ENCODE measurements around the gene SBF2.
"Not testable (repeated sequence)": the region's sequence is repeated elsewhere in the genome, so short reads cannot be mapped to it uniquely, and the experiment has no call there.

Gene SBF2

GRCh38 chr11:9990221-9990973, 303.6 kb downstream of the SBF2 start:
- DNase-seq, result no peak

GRCh38 chr11:9987303-9987702, 306.7 kb downstream of the SBF2 start:
- DNase-seq, result not testable (repeated sequence)

GRCh38 chr11:9982796-9983579, 311.0 kb downstream of the SBF2 start:
- no peak for DNase-seq

GRCh38 chr11:9982127-9982795, 311.8 kb downstream of the SBF2 start:
- DNase-seq, result no peak

- DNase-seq, result no peak
Measured at GRCh38 chr11:9980931-9981330, 313.1 kb downstream of the SBF2 start.

- DNase-seq, result no peak
Measured at GRCh38 chr11:9977554-9977953, 316.5 kb downstream of the SBF2 start.

GRCh38 chr11:9974375-9974774, 319.6 kb downstream of the SBF2 start:
- DNase-seq, result no peak

GRCh38 chr11:9973921-9974320, 320.1 kb downstream of the SBF2 start:
- no peak for DNase-seq

- peak; percentile 17 for DNase-seq
Measured at GRCh38 chr11:9972989-9973388, 321.0 kb downstream of the SBF2 start.

- no peak for DNase-seq
Measured at GRCh38 chr11:9971894-9972293, 322.1 kb downstream of the SBF2 start.

- DNase-seq, result no peak
Measured at GRCh38 chr11:9969068-9969467, 325.0 kb downstream of the SBF2 start.

- no peak for DNase-seq
Measured at GRCh38 chr11:9962722-9963121, 331.3 kb downstream of the SBF2 start.

- no peak for DNase-seq
Measured at GRCh38 chr11:9957072-9957471, 336.9 kb downstream of the SBF2 start.

- DNase-seq, result no peak
Measured at GRCh38 chr11:9956483-9956882, 337.5 kb downstream of the SBF2 start.

- DNase-seq, result no peak
Measured at GRCh38 chr11:9955391-9955790, 338.6 kb downstream of the SBF2 start.

- DNase-seq, result no peak
Measured at GRCh38 chr11:9953994-9954626, 339.9 kb downstream of the SBF2 start.

GRCh38 chr11:9952511-9953196, 341.4 kb downstream of the SBF2 start:
- no peak for DNase-seq

- DNase-seq, result no peak
Measured at GRCh38 chr11:9951807-9952206, 342.2 kb downstream of the SBF2 start.

GRCh38 chr11:9950462-9950861, 343.6 kb downstream of the SBF2 start:
- DNase-seq, result no peak

GRCh38 chr11:9947231-9947864, 346.7 kb downstream of the SBF2 start:
- no peak for DNase-seq

GRCh38 chr11:9945680-9946079, 348.3 kb downstream of the SBF2 start:
- DNase-seq, result not testable (repeated sequence)
